BLaER1 treated with 17β-estradiol and CSF1 and Interleukin-3, amounts not matched to agents 10 nM and 100 nM (cell line): ENCODE results near the gene PRKCH.
A peak's percentile ranks its signal among the peaks of the same experiment; 100 is the strongest.

Source experiments
- H3K27ac ChIP-seq, 11 experiments: shearing (Covaris generic); formaldehyde crosslinking; 2 replicates each; pipeline ENCODE4 v1.8.1; 2022
- H3K27me3 ChIP-seq, 11 experiments: shearing (Covaris generic); formaldehyde crosslinking; 2 replicates each; pipeline ENCODE4 v1.8.1; 2022
- H3K36me3 ChIP-seq, 11 experiments: shearing (Covaris generic); formaldehyde crosslinking; 2 replicates each; pipeline ENCODE4 v1.8.1; 2022
- H3K4me1 ChIP-seq, 10 experiments: shearing (Covaris generic); formaldehyde crosslinking; 2 replicates each; pipeline ENCODE4 v1.8.1; 2022
- H3K4me2 ChIP-seq, 11 experiments: shearing (Covaris generic); formaldehyde crosslinking; 2 replicates each; pipeline ENCODE4 v1.8.1; 2022
- H3K4me3 ChIP-seq, 10 experiments: shearing (Covaris generic); formaldehyde crosslinking; 2 replicates each; pipeline ENCODE4 v1.8.1; 2022
- H3K9ac ChIP-seq, 11 experiments: shearing (Covaris generic); formaldehyde crosslinking; 2 replicates each; pipeline ENCODE4 v1.8.1; 2022
- H3K9me3 ChIP-seq, 11 experiments: shearing (Covaris generic); formaldehyde crosslinking; replicated peaks in 1 of 11; 2 replicates each; pipeline ENCODE4 v1.8.1; 2022
- H4K20me1 ChIP-seq, 11 experiments: shearing (Covaris generic); formaldehyde crosslinking; 2 replicates each; pipeline ENCODE4 v1.8.1; 2022
- Cebpa-rat ChIP-seq, 11 experiments: shearing (Covaris generic); IDR thresholded peaks; 2 replicates each; pipeline ENCODE4 v1.8.1; 2022

PRKCH gene

DNA sequence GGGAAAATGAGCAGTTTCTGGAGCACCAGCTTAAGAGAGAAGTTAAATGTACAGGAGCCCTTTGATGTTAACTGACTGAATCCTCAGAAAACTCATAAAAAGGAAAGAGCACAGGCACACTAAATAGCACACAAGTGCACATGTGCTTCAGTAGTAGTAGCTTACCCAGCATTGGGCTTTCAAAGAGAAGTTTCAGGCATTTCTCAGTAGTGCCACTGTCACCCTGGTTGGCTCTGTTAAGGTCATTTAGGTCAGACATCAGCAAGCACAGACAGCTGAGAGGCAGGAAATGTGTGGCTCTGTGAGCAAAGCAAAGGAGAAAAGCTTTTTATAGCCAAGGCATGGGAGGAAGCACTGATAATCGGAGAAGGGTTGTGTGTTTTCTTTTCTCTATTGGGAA, 277.6 kb downstream of the PRKCH start:
- H3K9ac ChIP-seq = peak overlapping the region; percentile 38 to 78 (median 55)
- H3K4me1 ChIP-seq = peaks cover 20 to 94% (median 42%) of the 10 kb centered on the region in 10 experiments
- H4K20me1 ChIP-seq = no peaks in the 10 kb centered on the region
- peak overlapping the region in 5 of 10 experiments; percentile 6 to 34 (median 11); a peak in 5 of 20 replicates for H3K4me3 ChIP-seq
- no peak for TF ChIP-seq Cebpa-rat (IDR thresholded peaks at IDR 0.05)
- H3K36me3 ChIP-seq = no peaks in the 10 kb centered on the region
- H3K9me3 ChIP-seq = peaks cover 0 to 9% (median 0%) of the 10 kb centered on the region in 11 experiments; a peak in 6 of 22 replicates
- peak overlapping the region; percentile 7 to 78 (median 59); a peak in 20 of 22 replicates for H3K27ac ChIP-seq
- H3K27me3 ChIP-seq = no peaks in the 10 kb centered on the region
- H3K4me2 ChIP-seq = peak overlapping the region; percentile 69 to 85 (median 77)

DNA sequence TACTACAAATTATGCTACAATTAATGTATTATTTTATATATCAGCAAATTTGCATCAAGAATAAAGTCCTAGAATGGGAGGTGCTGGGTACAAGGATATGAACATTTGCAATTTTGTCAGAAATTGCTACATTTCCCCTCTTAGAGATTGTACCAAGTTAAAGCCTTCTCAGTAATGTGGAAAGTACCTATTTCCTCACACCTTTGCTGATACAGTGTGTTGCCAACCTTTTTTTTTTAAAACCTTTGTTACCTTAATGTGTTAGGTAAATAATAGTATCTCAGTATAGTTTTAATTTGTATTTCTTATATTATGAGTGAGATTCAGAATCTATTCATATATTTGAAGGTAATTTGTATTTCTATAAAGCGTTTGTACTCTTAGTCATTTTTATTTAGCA, 278.6 kb downstream of the PRKCH start:
- no peak for TF ChIP-seq Cebpa-rat (IDR thresholded peaks at IDR 0.05)
- H3K4me2 ChIP-seq = peak overlapping the region; percentile 69 to 85 (median 77); a peak in 19 of 22 replicates
- no peak overlapping the region for H3K9ac ChIP-seq

More for the DNA sequence above, 278.6 kb downstream of the PRKCH start:
- Histone ChIP-seq H3K9me3 (peaks cover 5 to 19% (median 7%) of the 10 kb centered on the region in 11 experiments; a peak in 16 of 22 replicates), H3K36me3 (no peaks in the 10 kb centered on the region), H3K4me1 (peaks cover 20 to 89% (median 43%) of the 10 kb centered on the region in 10 experiments), H4K20me1 (no peaks in the 10 kb centered on the region), H3K27me3 (no peaks in the 10 kb centered on the region), H3K4me3 (no peak overlapping the region), H3K27ac (peak overlapping the region in 2 of 11 experiments; percentile 59 to 78; a peak in 2 of 22 replicates)
